Measurements from ENCODE around the gene CNTN1. TPM values are rescaled to one million over a fixed set of nuclear protein-coding genes. Genes with fewer than 3 reads are reported as not detected.
"Not testable (repeated sequence)": the region's sequence is repeated elsewhere in the genome, so short reads cannot be mapped to it uniquely, and the experiment has no call there.

The CNTN1 gene
- total RNA-seq, 2 donors from 2014 or later = 0.44 to 0.68 TPM

DNA sequence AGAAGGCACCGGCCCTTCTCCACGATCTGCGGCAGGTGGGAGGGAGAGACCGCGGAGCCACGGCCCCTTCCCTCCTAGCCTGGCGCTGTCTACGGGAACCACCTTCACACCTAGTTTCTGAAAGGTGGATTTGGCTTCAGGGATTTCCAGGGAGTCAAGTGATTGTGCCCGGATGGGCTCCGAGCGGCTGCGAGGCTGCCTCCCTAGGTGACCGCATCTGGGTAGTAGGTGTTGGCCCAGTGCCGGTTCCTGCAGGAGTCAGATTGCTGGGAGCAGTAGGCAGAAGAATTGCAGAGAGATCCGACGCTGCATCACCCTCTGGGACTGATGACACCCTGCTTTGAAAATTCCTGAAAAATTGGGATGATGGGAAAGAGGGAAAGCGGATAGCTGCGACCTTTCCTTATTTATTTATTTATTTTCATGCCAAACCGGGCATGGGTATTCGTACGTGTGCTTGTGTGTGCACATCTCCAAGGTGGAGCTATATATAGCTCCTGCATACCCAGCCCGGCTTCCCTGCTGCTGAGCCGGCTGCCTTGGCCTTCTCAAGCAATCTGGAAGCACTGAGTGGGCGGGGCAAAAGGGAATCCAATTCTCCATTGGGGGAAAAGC is 1.1 kb downstream of the CNTN1 start:
- ATAC-seq (peak in 1 of 2 donors; percentile 63), DNase-seq (no peak)
- intact Hi-C loops (cut with DNase I) = no loop called here

DNA sequence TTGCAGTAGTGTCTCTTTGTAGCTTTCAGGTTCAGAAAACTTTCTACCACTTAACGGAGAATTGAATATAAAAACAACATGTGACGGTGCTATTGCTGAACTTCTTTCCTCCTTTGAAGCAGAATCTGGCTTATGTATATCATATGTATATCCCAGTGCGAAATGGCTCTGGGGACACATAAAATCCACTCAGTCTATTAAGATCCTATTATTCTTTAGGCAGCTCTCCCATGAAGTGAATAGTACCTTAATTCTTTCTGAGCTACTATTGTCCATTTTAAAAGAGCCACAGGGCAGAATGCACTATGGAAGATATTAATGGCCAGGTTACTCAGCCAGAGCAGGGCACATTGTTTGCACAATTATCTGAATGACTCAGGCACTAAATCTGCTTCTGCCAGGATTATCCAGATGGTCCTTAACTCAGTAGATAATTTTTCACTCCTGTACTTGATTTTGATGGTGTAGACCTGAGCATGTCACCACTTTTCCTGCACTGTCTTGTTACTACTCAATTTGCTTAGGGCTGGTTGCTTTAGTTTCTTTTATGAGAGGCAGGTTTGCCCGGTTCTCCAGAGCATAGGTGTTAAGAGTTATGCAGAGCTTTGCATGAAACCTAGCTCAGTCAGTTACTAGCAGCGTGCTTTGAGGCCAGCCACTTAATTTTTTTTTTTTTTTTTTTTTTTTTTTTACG is 5.5 kb downstream of the CNTN1 start:
- intact Hi-C loops (cut with DNase I) = no loop called here
- DNase-seq (no peak), ATAC-seq (no peak)

GRCh38 chr12:40701756-40702155 is 9.5 kb downstream of the CNTN1 start:
- no peak for ATAC-seq
- intact Hi-C loops (cut with DNase I) = no loop called here
- no peak for DNase-seq

DNA sequence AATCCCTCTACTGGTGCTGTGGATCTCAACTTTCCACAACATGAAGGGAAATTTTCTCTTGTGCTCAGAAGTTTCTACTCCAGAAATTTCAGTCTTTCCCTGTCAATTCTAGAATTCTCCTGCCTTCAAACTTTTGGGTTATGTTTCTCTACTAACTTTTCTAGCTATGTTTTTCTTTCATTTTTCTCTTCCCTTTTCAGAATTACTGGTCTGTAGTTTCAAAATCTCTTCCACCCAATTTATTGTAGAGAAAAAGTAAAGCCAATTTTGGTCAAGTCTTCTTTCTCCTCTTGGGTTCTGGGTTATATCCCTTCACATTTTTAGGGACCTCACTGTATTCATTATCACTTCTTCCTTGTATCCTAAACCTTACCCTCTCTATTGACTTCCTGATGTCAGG is 18.9 kb downstream of the CNTN1 start:
- DNase-seq (no peak), ATAC-seq (no peak)
- intact Hi-C loops (cut with DNase I) = no loop called here

GRCh38 chr12:40714636-40715035 is 22.4 kb downstream of the CNTN1 start:
- DNase-seq (no peak), ATAC-seq (no peak)
- intact Hi-C loops (cut with DNase I) = no loop called here

DNA sequence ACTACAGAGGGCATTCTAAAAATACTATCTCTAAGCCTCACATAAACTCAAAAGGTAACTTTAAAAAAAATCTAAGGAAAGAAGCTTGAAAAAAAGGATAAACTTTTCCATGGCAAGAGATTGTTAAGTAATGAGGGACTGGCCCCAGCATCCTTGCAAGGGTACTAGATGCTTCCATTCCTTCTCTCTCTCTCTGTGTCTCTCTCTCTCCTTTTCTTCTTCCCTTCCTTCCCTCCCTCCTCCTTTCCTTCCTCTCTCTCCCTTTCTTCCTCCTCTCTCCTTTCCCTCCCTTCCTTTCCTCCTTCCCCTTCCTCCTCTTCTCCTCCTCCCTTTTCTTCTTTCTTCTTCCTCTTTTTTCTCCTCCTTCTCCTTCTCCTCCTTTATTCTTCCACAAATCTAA is 23.8 kb downstream of the CNTN1 start:
- intact Hi-C loops (cut with DNase I) = no loop called here
- ATAC-seq (no peak), DNase-seq (no peak)

GRCh38 chr12:40717576-40717975 is 25.3 kb downstream of the CNTN1 start:
- intact Hi-C loops (cut with DNase I) = no loop called here

DNA sequence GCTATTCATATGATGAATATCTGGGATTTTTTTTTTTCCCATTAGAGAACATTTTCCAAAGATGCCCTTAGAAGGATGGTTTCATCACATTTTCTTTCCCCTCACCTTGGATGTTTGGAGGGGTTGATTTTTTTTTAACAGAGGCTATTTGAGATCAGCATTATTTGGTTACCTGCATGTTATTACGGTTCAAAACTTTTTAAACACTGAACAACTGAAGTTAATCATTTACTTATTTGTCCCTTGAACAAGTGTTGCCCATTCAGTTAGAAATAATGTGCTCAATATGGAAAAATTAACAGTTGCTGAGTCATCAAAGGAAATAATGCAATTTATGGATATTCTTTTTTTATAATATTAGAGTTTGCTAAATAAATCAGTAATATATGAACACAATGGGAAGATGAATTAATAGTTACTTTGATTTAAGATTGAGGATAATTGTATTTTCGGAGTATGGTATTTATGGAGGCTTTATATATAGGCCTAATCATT is 26.7 kb downstream of the CNTN1 start:
- no peak for ATAC-seq
- DNase-seq = no peak
- intact Hi-C loops (cut with DNase I) = no loop called here

More at GRCh38 chr12:40717576-40717975, 25.3 kb downstream of the CNTN1 start:
- no peak for DNase-seq
- ATAC-seq = no peak

DNA sequence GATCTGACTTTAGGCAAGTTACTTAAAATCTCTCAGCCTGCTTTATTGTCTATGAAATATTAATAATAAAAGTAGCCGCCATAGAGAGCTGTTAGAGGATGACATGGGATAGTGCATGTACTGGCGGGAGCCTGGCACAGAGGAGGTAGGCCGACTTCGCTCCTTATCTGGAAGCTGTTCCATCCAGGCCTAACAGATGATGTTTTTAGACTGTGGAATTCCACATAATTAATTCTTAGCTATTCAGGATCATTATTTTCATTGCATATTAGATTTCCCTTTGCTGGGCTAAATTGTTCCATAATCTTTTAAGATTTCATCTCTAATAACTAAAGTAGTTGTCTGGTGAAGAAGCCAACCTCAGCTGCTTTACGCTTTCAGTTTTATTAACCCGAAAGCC is 30.8 kb downstream of the CNTN1 start:
- intact Hi-C loops (cut with DNase I) = no loop called here
- DNase-seq = no peak

GRCh38 chr12:40726366-40726765 is 34.1 kb downstream of the CNTN1 start:
- ATAC-seq (no peak), DNase-seq (no peak)
- intact Hi-C loops (cut with DNase I) = no loop called here

More for the DNA sequence above, 30.8 kb downstream of the CNTN1 start:
- no peak for ATAC-seq

GRCh38 chr12:40727774-40728483 is 35.7 kb downstream of the CNTN1 start:
- intact Hi-C loops (cut with DNase I) = no loop called here
- DNase-seq (no peak), ATAC-seq (no peak)

DNA sequence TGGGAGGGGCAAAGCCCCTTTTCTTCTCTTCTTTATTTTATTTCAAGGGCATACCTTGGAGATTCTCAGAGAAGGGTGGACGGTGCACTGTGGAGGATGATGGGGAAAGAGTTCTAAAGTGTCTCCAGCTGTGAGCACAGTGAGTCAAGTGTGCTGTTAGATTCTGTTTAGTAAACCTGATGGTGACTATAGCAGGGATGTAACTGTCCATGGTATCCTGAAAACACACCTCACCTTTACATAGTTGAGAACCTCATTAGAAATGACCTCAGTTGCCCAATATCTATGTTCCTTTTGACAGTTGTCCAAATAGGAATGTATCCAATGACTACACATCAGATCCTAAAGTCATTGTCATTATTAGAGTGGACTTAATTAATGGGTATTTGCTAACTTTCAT is 38.0 kb downstream of the CNTN1 start:
- DNase-seq (no peak), ATAC-seq (no peak)
- intact Hi-C loops (cut with DNase I) = no loop called here

DNA sequence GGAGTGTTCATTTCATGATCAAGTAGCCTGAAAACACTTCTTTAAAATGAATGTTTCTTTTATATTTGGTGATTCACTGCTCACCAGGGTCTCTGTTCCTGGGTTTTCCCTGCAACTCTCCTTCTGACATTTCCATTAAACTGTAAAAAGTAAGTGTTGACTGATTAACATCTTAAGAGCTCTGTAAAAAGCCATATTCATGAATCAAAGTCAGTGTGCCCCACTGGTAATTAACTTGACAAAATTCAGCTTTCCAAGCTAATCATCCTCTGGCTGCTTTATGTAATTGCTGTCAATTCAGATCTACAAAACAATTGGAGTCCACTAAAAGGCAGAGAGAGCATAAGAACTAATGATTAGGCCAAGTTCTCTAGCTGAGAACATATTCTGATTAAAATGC is 41.6 kb downstream of the CNTN1 start:
- DNase-seq (no peak), ATAC-seq (no peak)
- intact Hi-C loops (cut with DNase I) = no loop called here

DNA sequence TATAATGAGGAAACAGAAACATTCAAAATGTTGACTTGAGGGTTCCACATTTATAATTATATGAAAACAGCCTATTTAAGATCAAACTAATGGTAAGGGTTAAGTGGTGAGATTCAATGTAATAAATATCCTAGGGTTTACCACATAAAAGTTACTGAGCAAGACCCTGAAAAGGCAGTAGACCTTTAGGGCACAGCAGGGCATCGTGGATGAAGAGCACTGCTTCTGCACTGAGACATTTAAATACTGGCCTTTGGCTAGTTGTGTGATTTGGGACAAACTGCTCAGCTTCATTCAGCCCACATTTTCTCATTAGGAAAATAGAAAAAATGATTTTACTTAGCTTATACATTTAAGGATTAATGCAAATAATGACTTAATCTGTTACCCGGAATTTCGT is 42.0 kb downstream of the CNTN1 start:
- DNase-seq = no peak
- ATAC-seq = no peak
- intact Hi-C loops (cut with DNase I) = no loop called here

GRCh38 chr12:40735551-40736230 is 43.5 kb downstream of the CNTN1 start:
- intact Hi-C loops (cut with DNase I) = no loop called here
- no peak for DNase-seq
- no peak for ATAC-seq

DNA sequence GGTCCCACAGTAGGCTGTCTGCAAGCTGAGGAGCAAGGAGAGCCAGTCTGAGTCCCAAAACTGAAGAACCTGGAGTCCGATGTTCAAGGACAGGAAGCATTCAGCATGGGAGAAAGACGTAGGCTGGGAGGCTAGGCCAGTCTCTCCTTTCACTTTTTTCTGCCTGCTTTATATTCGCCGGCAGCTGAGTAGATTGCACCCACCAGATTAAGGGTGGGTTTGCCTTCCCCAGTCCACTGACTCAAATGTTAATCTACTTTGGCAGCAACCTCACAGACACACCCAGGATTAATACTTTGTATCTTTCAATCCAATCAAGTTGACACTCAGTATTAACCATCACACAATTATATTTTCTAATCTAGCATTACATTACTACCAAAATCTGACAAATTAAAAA is 45.2 kb downstream of the CNTN1 start:
- DNase-seq; intact Hi-C loops (cut with DNase I); ATAC-seq: not testable (repeated sequence)

DNA sequence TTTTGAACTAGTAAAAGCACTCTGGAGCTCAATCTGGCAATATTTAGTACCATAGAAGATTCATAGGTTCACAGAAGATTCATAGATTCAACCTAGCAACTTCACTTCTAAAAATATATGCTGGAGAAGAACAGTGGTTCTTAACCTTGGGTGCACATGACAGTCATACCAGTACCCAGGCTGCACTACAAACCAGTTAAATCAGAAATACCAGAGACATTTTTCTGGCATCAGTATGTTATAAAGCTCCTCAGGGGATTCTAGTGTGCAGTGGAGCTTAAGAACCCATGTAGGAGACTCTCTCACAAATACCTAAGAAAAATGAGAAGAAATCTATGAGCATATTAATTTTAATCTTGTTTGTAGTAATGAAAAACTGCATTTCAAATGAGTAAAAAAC is 46.6 kb downstream of the CNTN1 start:
- DNase-seq (no peak), ATAC-seq (no peak)
- intact Hi-C loops (cut with DNase I) = no loop called here

GRCh38 chr12:40742041-40742440 is 49.8 kb downstream of the CNTN1 start:
- no peak for ATAC-seq
- intact Hi-C loops (cut with DNase I) = no loop called here
- DNase-seq = no peak

DNA sequence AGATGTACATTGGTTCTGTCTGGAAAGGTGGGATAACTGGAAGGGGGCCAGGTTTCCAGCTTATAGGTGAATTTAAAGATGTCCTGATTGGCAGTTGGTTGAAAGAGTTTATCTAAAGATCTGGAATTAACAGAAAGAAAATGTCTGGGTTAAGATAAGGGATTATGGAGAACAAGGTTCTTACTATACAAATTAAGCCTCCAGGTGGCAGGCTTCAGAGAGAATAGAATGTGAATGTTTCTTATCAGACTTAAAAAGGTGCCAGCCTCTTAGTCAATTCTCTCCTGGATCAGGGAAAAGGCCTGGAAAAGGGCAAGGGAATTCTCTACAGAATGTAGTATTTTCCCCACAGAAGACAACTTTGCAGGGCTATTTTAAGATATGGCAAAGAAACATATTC is 53.1 kb downstream of the CNTN1 start:
- ATAC-seq (no peak), DNase-seq (no peak)
- intact Hi-C loops (cut with DNase I) = no loop called here

GRCh38 chr12:40749863-40750262 is 57.6 kb downstream of the CNTN1 start:
- intact Hi-C loops (cut with DNase I) = no loop called here
- ATAC-seq (no peak), DNase-seq (no peak)

All from left cardiac atrium (tissue), 4 donors.